HCT116 (cell line): ENCODE results near the gene ABCD1.

ENCODE experiments used
- EZH2 ChIP-seq: fragments of 200-600 bp; sonication (generic); IDR thresholded peaks from 2 replicates; pipeline ENCODE4 v1.6.1; 2017; ENCODE audit warnings: antibody characterized with exemption, mixed run types
- EZH2phosphoT487 ChIP-seq: fragments of 200-600 bp; IDR thresholded peaks from 2 replicates; pipeline ENCODE4 v1.6.1; 2018; ENCODE audit warnings: antibody characterized with exemption, borderline replicate concordance
- FOSL1 ChIP-seq: IDR thresholded peaks from 2 replicates; pipeline ENCODE4 v1.6.1; 2012; ENCODE audit warnings: low read depth
- JUND ChIP-seq: IDR thresholded peaks from 2 replicates; pipeline ENCODE4 v1.6.1; 2012
- POLR2A ChIP-seq: IDR thresholded peaks from 2 replicates; pipeline ENCODE4 v1.7.0; 2011; ENCODE audit warnings: borderline replicate concordance; ENCODE audit not compliant: insufficient read depth, insufficient read length; ENCODE audit errors: extremely low read depth
- POLR2AphosphoS5 ChIP-seq: IDR thresholded peaks from 2 replicates; pipeline ENCODE4 v1.6.1; 2011; ENCODE audit warnings: mild to moderate bottlenecking, low read depth, low read length, moderate library complexity
- SIN3A ChIP-seq: IDR thresholded peaks from 2 replicates; pipeline ENCODE4 v1.6.1; 2012; ENCODE audit warnings: low read depth
- YY1 ChIP-seq: IDR thresholded peaks from 2 replicates; pipeline ENCODE4 v1.6.1; 2011; ENCODE audit warnings: low read length, low read depth, moderate library complexity, mild to moderate bottlenecking; ENCODE audit not compliant: insufficient replicate concordance; ENCODE audit errors: extremely low read depth
- TF ChIP-seq, protein P1 (sequence below), 3 experiments: fragments of 200-600 bp in 1 of 3; sonication (generic) in 1 of 3; IDR thresholded peaks in 2 of 3; conservative IDR thresholded peaks in 1 of 3; 2 replicates each; pipeline ENCODE4 v1.5.1; 2012 to 2017; ENCODE audit warnings: low read depth in 2 of 3, low read length in 2 of 3, antibody characterized with exemption in 1 of 3, borderline replicate concordance in 1 of 3, control low read depth in 1 of 3, mild to moderate bottlenecking in 1 of 3, mixed read lengths in 1 of 3, mixed run types in 1 of 3, moderate library complexity in 1 of 3; ENCODE audit not compliant: insufficient read depth in 1 of 3
- TF ChIP-seq, protein P2 (sequence below): IDR thresholded peaks from 2 replicates; pipeline ENCODE4 v1.6.1; 2012

DNA sequence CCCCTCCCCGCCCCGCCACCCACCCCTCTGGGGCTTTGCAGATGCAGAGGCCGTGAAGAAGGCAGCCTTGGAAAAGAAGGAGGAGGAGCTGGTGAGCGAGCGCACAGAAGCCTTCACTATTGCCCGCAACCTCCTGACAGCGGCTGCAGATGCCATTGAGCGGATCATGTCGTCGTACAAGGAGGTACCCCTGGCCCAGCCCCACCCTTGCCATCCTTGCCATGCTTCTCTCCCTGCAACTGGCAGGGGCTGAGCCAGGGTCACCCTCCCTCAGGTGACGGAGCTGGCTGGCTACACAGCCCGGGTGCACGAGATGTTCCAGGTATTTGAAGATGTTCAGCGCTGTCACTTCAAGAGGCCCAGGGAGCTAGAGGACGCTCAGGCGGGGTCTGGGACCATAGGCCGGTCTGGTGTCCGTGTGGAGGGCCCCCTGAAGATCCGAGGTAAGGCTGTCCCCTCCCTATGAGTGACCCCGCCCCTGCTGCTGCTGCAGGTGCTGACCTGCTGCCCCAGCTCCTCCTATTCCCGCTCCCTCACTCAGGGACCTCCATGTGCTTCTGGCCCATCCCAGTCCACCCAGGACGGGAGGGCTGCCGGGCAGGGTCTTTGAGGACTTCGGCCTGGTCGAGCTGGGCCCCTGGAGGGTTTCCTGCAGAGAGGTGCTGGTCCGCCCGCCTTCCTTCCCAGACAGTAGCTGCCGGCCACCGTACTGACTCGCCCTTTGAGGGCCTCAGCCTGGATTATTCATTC is 11.6 kb downstream of the ABCD1 start:
- TF ChIP-seq SIN3A (no peak), EZH2 (no peak), YY1 (no peak), FOSL1 (no peak), POLR2AphosphoS5 (no peak), POLR2A (no peak), EZH2phosphoT487 (no peak), JUND (no peak)
- TF ChIP-seq, protein P1, sequence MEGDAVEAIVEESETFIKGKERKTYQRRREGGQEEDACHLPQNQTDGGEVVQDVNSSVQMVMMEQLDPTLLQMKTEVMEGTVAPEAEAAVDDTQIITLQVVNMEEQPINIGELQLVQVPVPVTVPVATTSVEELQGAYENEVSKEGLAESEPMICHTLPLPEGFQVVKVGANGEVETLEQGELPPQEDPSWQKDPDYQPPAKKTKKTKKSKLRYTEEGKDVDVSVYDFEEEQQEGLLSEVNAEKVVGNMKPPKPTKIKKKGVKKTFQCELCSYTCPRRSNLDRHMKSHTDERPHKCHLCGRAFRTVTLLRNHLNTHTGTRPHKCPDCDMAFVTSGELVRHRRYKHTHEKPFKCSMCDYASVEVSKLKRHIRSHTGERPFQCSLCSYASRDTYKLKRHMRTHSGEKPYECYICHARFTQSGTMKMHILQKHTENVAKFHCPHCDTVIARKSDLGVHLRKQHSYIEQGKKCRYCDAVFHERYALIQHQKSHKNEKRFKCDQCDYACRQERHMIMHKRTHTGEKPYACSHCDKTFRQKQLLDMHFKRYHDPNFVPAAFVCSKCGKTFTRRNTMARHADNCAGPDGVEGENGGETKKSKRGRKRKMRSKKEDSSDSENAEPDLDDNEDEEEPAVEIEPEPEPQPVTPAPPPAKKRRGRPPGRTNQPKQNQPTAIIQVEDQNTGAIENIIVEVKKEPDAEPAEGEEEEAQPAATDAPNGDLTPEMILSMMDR (IDR thresholded peaks at IDR 0.05 in 2 of 3, conservative IDR thresholded peaks at IDR 0.05 in 1 of 3; ENCODE audit: borderline replicate concordance in 1 of 3, insufficient read depth in 1 of 3, low read depth in 2 of 3, low read length in 2 of 3), result no peak
- TF ChIP-seq, protein P2, sequence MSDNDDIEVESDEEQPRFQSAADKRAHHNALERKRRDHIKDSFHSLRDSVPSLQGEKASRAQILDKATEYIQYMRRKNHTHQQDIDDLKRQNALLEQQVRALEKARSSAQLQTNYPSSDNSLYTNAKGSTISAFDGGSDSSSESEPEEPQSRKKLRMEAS, result no peak
